WERI-Rb-1 (cell line): ENCODE results near the gene MYO5A.
"Not testable (repeated sequence)": the region's sequence is repeated elsewhere in the genome, so short reads cannot be mapped to it uniquely, and the experiment has no call there.

Experiments used
- DNase-seq: peaks from one replicate; pipeline ENCODE4 v3.0.0-alpha.2; 2020
- H3K27ac ChIP-seq: fragments of 250-450 bp; sonication (Bioruptor Pico); 2 replicates; pipeline ENCODE4 v1.5.1; 2020; ENCODE audit warnings: mild to moderate bottlenecking, moderate library complexity
- H3K27me3 ChIP-seq: fragments of 250-450 bp; sonication (Bioruptor Pico); 2 replicates; pipeline ENCODE4 v1.5.1; 2021; ENCODE audit warnings: mild to moderate bottlenecking, low read depth, moderate library complexity; ENCODE audit not compliant: insufficient read depth, severe bottlenecking
- H3K36me3 ChIP-seq: fragments of 250-450 bp; sonication (Bioruptor Pico); 2 replicates; pipeline ENCODE4 v1.5.1; 2020; ENCODE audit warnings: mild to moderate bottlenecking, moderate library complexity
- H3K4me3 ChIP-seq: 2 replicates; pipeline ENCODE4 v1.5.1; 2011; ENCODE audit warnings: low read depth, mild to moderate bottlenecking, control low read depth, low read length
- H3K9me3 ChIP-seq: fragments of 250-450 bp; sonication (Bioruptor Pico); 2 replicates; pipeline ENCODE4 v1.5.1; 2021; ENCODE audit warnings: mild to moderate bottlenecking, moderate library complexity; ENCODE audit not compliant: severe bottlenecking
- CTCF ChIP-seq: IDR thresholded peaks from 2 replicates; pipeline ENCODE4 v1.5.1; 2011; ENCODE audit warnings: low read depth, mild to moderate bottlenecking, control low read depth, inconsistent platforms, low read length

The MYO5A gene

GRCh38 chr15:52514482-52514881 is 14.2 kb downstream of the MYO5A start:
- no peak overlapping the region for H3K27ac ChIP-seq
- no peak for TF ChIP-seq CTCF
- no peaks in the 10 kb centered on the region for H3K36me3 ChIP-seq
- H3K9me3 ChIP-seq = no peaks in the 10 kb centered on the region
- no peak for DNase-seq
- no peak overlapping the region for H3K4me3 ChIP-seq
- no peaks in the 10 kb centered on the region for H3K27me3 ChIP-seq

GRCh38 chr15:52512869-52513268 is 15.8 kb downstream of the MYO5A start:
- not testable (repeated sequence) for H3K9me3 ChIP-seq, H3K36me3 ChIP-seq, DNase-seq, H3K27ac ChIP-seq, H3K27me3 ChIP-seq, H3K4me3 ChIP-seq

GRCh38 chr15:52511084-52511483 is 17.6 kb downstream of the MYO5A start:
- Histone ChIP-seq H3K27me3 (no peaks in the 10 kb centered on the region), H3K9me3 (no peaks in the 10 kb centered on the region), H3K27ac (no peak overlapping the region), H3K4me3 (no peak overlapping the region), H3K36me3 (no peaks in the 10 kb centered on the region)
- no peak for TF ChIP-seq CTCF
- DNase-seq = no peak

GRCh38 chr15:52509500-52510245 is 19.0 kb downstream of the MYO5A start:
- Histone ChIP-seq H3K27ac (no peak overlapping the region), H3K9me3 (no peaks in the 10 kb centered on the region), H3K36me3 (no peaks in the 10 kb centered on the region), H3K4me3 (no peak overlapping the region), H3K27me3 (no peaks in the 10 kb centered on the region)
- TF ChIP-seq CTCF = no peak
- DNase-seq = no peak

GRCh38 chr15:52506549-52506948 is 22.1 kb downstream of the MYO5A start:
- no peak for DNase-seq
- no peak overlapping the region for H3K27ac ChIP-seq
- TF ChIP-seq CTCF = no peak
- H3K27me3 ChIP-seq = no peaks in the 10 kb centered on the region
- no peaks in the 10 kb centered on the region for H3K9me3 ChIP-seq
- H3K36me3 ChIP-seq = no peaks in the 10 kb centered on the region
- no peak overlapping the region for H3K4me3 ChIP-seq

GRCh38 chr15:52505151-52505550 is 23.5 kb downstream of the MYO5A start:
- no peaks in the 10 kb centered on the region for H3K36me3 ChIP-seq
- H3K9me3 ChIP-seq = no peaks in the 10 kb centered on the region
- TF ChIP-seq CTCF = no peak
- H3K4me3 ChIP-seq = no peak overlapping the region
- H3K27ac ChIP-seq = no peak overlapping the region
- no peak for DNase-seq
- H3K27me3 ChIP-seq = no peaks in the 10 kb centered on the region
